Tibial artery (tissue), 4 donors: ENCODE data around the gene CCDC57.
A peak's percentile ranks its signal among the peaks of the same experiment; 100 is the strongest.
"Not testable (repeated sequence)": the region's sequence is repeated elsewhere in the genome, so short reads cannot be mapped to it uniquely, and the experiment has no call there.

Experiments used
- DNase-seq, 2 donors: peaks; one replicate each; pipeline ENCODE4 v3.0.0-alpha.2; 2019
- H3K27ac ChIP-seq, 2 donors: fragments of 200-600 bp; sonication (generic) in 1 of 2; 1 replicate in 1 of 2; 2 replicates in 1 of 2; pipeline ENCODE4 v1.5.1; 2018 to 2019; ENCODE audit warnings: mild to moderate bottlenecking in 1 of 2
- H3K27me3 ChIP-seq, 2 donors: fragments of 200-600 bp; sonication (generic) in 1 of 2; one replicate each; pipeline versions ENCODE4 v1.5.1 to v1.6.0; 2016 to 2019
- H3K36me3 ChIP-seq, 3 donors: fragments of 200-600 bp; sonication (generic) in 2 of 3; one replicate each; pipeline ENCODE4 v1.5.1; 2016 to 2019; ENCODE audit warnings: mild to moderate bottlenecking in 2 of 3
- H3K4me1 ChIP-seq, 4 donors: fragments of 200-600 bp; sonication (generic) in 2 of 4; 1 replicate in 3 of 4; 2 replicates in 1 of 4; pipeline ENCODE4 v1.5.1; 2016 to 2019
- H3K4me3 ChIP-seq, 2 donors: fragments of 200-600 bp; sonication (generic) in 1 of 2; 1 replicate in 1 of 2; 2 replicates in 1 of 2; pipeline ENCODE4 v1.5.1; 2018 to 2019; ENCODE audit warnings: mild to moderate bottlenecking in 2 of 2
- H3K9me3 ChIP-seq, 3 donors: fragments of 200-600 bp; sonication (generic) in 1 of 3; one replicate each; pipeline ENCODE4 v1.5.1; 2016 to 2019
- CTCF ChIP-seq, 2 experiments: fragments of 200-600 bp in 1 of 2; fragments of 450-650 bp in 1 of 2; IDR thresholded peaks; one replicate each; pipeline ENCODE4 v1.5.1; 2017 to 2019; ENCODE audit warnings: antibody characterized with exemption in 2 of 2, mild to moderate bottlenecking in 1 of 2, moderate library complexity in 1 of 2
- intact Hi-C: fragments of 100-400 bp; cut with DNase I; formaldehyde crosslinking; loops from one replicate; pipeline ENCODE4 v1.15.0; 2023; ENCODE audit warnings: low total_unique reads

Gene CCDC57

DNA sequence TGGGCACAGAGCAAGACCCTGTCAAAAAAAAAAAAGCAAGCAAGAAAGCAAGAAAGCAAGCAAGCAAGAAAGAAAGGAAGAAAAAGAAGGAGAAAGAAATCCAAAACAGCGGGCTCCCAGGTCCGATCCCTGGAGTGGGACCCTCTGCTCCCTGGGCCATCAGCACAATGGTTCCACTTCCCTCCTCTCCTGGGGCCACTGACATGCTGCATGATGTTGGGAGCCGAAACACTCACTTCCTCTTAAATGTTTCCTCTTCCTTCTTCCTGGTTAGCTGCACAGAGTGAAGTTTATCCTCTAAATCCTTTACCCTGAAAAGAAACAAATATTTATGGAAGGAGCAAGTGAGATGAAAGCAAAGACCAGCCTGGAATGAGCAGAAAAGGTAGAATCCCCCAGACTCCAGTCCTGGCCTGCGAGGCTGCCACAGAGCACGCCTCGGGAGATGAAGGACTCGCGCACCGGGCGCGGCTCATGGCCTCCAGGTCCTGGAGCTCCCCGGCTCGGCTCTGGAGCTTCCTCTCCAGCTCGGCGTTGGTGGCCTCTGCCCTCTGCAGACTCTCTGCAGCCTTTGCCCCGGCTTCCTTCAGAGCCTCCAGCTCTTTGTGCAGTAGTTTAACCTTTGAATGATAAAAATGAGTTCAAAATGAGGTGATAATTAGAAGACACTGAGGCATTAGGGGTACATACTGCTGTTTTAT, 19.0 kb downstream of the CCDC57 start:
- Histone ChIP-seq H3K27me3 (no peaks in the 10 kb centered on the region), H3K27ac (no peak overlapping the region), H3K9me3 (no peaks in the 10 kb centered on the region), H3K36me3 (peaks cover 22 to 78% (median 47%) of the 10 kb centered on the region in 3 donors), H3K4me3 (peak overlapping the region in 1 of 2 donors; percentile 25), H3K4me1 (no peaks in the 10 kb centered on the region)
- DNase-seq, result no peak
- no peak for TF ChIP-seq CTCF (IDR thresholded peaks at IDR 0.05)
- intact Hi-C loops, result no loop called here

- intact Hi-C loops, H3K4me1 ChIP-seq, DNase-seq, H3K27me3 ChIP-seq, H3K4me3 ChIP-seq, H3K27ac ChIP-seq, H3K9me3 ChIP-seq: not testable (repeated sequence)
- peaks cover 21 to 75% (median 45%) of the 10 kb centered on the region in 3 donors for H3K36me3 ChIP-seq
Measured at GRCh38 chr17:82193050-82193449, 19.6 kb downstream of the CCDC57 start.

DNA sequence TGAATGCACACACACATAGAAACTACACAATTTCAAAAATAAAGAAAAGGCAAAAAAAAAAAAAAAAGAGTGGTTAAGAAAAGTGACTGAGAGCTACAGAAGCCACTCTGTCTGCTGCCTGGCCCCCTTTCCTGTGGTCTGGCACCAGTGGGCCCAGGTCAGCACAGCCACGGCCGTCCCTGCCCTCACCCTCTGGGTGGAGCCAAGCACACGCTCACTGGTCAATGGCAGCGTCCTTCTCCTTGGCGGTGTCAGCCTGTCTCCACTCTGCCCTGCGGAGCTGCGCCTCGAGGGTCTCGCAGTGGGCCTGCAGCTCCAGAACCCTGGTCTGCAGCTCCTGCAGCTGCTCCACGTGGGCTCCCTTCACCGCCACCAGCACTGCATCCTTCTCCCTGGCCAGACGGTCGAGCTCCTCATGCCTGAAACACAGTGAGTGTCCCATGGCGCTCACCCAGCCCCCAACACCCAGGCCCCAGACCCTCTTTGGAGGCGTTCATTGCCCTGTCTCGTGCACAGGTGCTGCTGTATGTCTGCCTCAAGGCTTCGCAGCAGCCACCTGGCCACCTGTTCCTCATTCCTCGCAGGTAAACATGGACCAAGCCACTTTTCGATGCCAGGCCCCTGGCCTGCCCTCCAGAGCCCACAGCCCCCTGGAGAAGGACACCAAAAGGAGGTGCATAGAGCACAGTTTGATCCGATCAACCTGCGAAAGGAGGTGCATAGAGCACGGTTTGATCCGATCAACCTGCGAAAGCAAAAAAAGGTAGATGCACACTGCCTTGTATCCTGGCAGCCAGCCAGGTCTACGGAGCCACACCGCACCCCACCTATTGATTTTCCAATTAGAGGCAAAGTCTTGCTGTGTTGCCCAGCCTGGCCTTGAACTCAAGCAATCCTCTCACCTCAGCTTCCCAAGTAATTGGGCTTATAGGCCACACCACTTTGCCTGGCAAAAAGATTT, 24.4 kb downstream of the CCDC57 start:
- no peak overlapping the region for H3K27ac ChIP-seq
- intact Hi-C loops, result no loop called here

DNA sequence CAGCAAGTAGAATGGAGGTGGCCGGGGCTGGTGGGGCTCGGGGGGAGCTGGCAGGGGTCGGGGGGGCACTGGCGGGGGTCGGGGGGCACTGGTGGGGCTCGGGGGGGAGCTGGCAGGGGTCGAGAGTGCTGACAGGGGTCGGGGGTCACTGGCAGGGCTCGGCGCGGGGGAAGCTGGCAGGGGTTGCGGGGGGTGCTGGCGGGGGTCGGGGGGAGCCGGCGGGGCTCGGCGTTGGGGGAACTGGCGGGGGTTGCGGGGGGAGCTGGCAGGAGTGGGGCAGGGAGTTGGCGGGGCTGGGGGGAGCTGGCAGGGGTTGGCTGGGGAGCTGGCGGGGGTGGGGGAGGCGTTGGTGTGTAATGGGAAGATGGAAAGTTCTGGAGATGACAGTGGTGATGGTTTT, 25.1 kb downstream of the CCDC57 start:
- Histone ChIP-seq H3K36me3 (peaks cover 5 to 61% (median 40%) of the 10 kb centered on the region in 3 donors), H3K4me1 (no peaks in the 10 kb centered on the region), H3K27ac (no peak overlapping the region), H3K9me3 (no peaks in the 10 kb centered on the region), H3K4me3 (no peak overlapping the region), H3K27me3 (no peaks in the 10 kb centered on the region)
- intact Hi-C loops, result no loop called here
- DNase-seq, result no peak
- no peak for TF ChIP-seq CTCF (IDR thresholded peaks at IDR 0.05)

More for the DNA sequence above, 24.4 kb downstream of the CCDC57 start:
- DNase-seq, result no peak
- H3K4me1 ChIP-seq, result no peaks in the 10 kb centered on the region
- no peak overlapping the region for H3K4me3 ChIP-seq
- no peaks in the 10 kb centered on the region for H3K9me3 ChIP-seq
- no peaks in the 10 kb centered on the region for H3K27me3 ChIP-seq
- no peak for TF ChIP-seq CTCF (IDR thresholded peaks at IDR 0.05)
- H3K36me3 ChIP-seq, result peaks cover 5 to 61% (median 41%) of the 10 kb centered on the region in 3 donors

GRCh38 chr17:82186221-82186620, 26.4 kb downstream of the CCDC57 start:
- peaks cover 5 to 58% (median 40%) of the 10 kb centered on the region in 3 donors for H3K36me3 ChIP-seq
- intact Hi-C loops, result no loop called here
- no peak for DNase-seq

More at GRCh38 chr17:82186221-82186620, 26.4 kb downstream of the CCDC57 start:
- Histone ChIP-seq H3K9me3 (no peaks in the 10 kb centered on the region), H3K4me1 (no peaks in the 10 kb centered on the region), H3K27ac (no peak overlapping the region), H3K27me3 (no peaks in the 10 kb centered on the region), H3K4me3 (no peak overlapping the region)
- TF ChIP-seq CTCF (IDR thresholded peaks at IDR 0.05), result no peak
